ENCODE results near the gene SLC1A3. TPM values are rescaled to one million over a fixed set of nuclear protein-coding genes. Genes with fewer than 3 reads are reported as not detected.
A peak's percentile ranks its signal among the peaks of the same experiment; 100 is the strongest.
"Not testable (repeated sequence)": the region's sequence is repeated elsewhere in the genome, so short reads cannot be mapped to it uniquely, and the experiment has no call there.

The SLC1A3 gene
- under 1 TPM; 0.16 TPM for total RNA-seq

DNA sequence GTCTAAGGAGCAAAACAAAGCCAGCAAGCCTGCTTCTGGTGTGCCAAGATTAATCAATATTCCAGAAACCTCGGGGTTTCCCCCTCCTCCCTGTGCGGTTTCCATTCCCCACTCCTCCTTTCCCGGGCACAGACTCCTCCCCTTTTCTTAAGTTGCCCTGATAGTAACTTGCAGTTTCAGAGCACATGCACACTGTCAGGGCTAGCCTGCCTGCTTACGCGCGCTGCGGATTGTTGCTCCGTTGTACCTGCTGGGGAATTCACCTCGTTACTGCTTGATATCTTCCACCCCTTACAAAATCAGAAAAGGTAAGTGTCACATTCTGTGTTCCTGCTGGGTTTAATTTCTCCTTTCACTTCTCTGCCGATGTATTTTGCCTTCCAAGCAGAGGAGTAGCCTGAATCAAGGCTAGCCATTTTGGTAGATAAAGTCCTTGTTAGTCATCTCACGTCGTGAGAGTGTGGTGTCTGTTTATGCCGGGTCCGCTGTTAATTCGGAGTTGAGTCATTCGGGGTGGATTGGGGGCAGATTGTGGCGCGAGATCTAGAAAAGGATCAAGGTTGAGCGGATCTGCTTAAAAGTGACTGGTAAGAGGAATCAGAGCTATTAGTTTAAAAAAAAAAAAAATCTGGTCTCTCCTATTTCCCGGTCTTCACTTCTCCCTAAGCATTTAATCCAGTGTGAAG is at the start of gene SLC1A3:
SLC1A3 (plus strand) TSS at position 179 of the 686 bp plus-strand sequence. CDS start 1,818 bp downstream, outside the sequence.
- H3K27ac Mint-ChIP-seq = peak within 1 kb of the TSS; percentile 26
- intact Hi-C loops (cut with DNase I, micrococcal nuclease) = loop anchor here (1.0 to 5.0 kb wide), 3 partner anchors 84 to 364 kb away; no protein-coding TSS in a partner anchor
- peak within 1 kb of the TSS; percentile 66 for H3K4me3 Mint-ChIP-seq
- H3K27me3 Mint-ChIP-seq = peaks cover 52% of the 10 kb centered on the region
- H3K36me3 Mint-ChIP-seq (ENCODE audit: low read depth) = no peaks in the 10 kb centered on the region
- ChIA-PET CTCF (interaction anchor here (0.7 to 1.2 kb wide), 4 partner anchors 15 to 90 kb away, joined by 3 to 4 read pairs (median 4); no protein-coding TSS in a partner anchor), POLR2A (no interaction called here)
- DNase-seq = peak; percentile 77
- H3K4me1 Mint-ChIP-seq = peaks cover 18% of the 10 kb centered on the region
- no peaks in the 10 kb centered on the region for H3K9me3 Mint-ChIP-seq (ENCODE audit: low read depth)
- peak; percentile 96 for ATAC-seq

- intact Hi-C loops (cut with DNase I, micrococcal nuclease) = no loop called here
- CTCF ChIA-PET = no interaction called here
These were observed 47.8 kb upstream of the SLC1A3 start for GRCh38 chr5:36558641-36559040.

GRCh38 chr5:36561601-36562000 is 44.8 kb upstream of the SLC1A3 start:
- no peak for ATAC-seq
- CTCF ChIA-PET = no interaction called here
- no peaks in the 10 kb centered on the region for H3K4me1 Mint-ChIP-seq
- H3K4me3 Mint-ChIP-seq = no peak overlapping the region
- H3K9me3 Mint-ChIP-seq (ENCODE audit: low read depth) = no peaks in the 10 kb centered on the region
- no peak overlapping the region for H3K27ac Mint-ChIP-seq
- intact Hi-C loops (cut with DNase I, micrococcal nuclease) = no loop called here
- no peak for DNase-seq
- H3K27me3 Mint-ChIP-seq = no peaks in the 10 kb centered on the region
- no peaks in the 10 kb centered on the region for H3K36me3 Mint-ChIP-seq (ENCODE audit: low read depth)
- POLR2A ChIA-PET = no interaction called here

More at GRCh38 chr5:36558641-36559040, 47.8 kb upstream of the SLC1A3 start:
- Mint-ChIP-seq H3K27me3 (no peaks in the 10 kb centered on the region), H3K9me3 (ENCODE audit: low read depth) (peaks cover 5% of the 10 kb centered on the region), H3K4me3 (no peak overlapping the region), H3K4me1 (no peaks in the 10 kb centered on the region), H3K27ac (no peak overlapping the region), H3K36me3 (ENCODE audit: low read depth) (no peaks in the 10 kb centered on the region)
- POLR2A ChIA-PET = no interaction called here
- DNase-seq = no peak
- ATAC-seq = no peak

GRCh38 chr5:36569491-36569890 is 36.9 kb upstream of the SLC1A3 start:
- H3K27me3 Mint-ChIP-seq = no peaks in the 10 kb centered on the region
- DNase-seq (no peak), ATAC-seq (no peak)
- H3K27ac Mint-ChIP-seq = no peak overlapping the region
- ChIA-PET POLR2A (no interaction called here), CTCF (interaction anchor here (0.7 to 1.6 kb wide), 2 partner anchors 13 to 35 kb away, joined by 3 to 7 read pairs; no protein-coding TSS in a partner anchor)
- no peaks in the 10 kb centered on the region for H3K36me3 Mint-ChIP-seq (ENCODE audit: low read depth)
- intact Hi-C loops (cut with DNase I, micrococcal nuclease) = no loop called here
- H3K4me1 Mint-ChIP-seq = no peaks in the 10 kb centered on the region
- H3K9me3 Mint-ChIP-seq (ENCODE audit: low read depth) = no peaks in the 10 kb centered on the region
- no peak overlapping the region for H3K4me3 Mint-ChIP-seq

- POLR2A ChIA-PET = no interaction called here
These were observed 35.9 kb upstream of the SLC1A3 start for GRCh38 chr5:36570301-36571095.

GRCh38 chr5:36571401-36572042 is 34.9 kb upstream of the SLC1A3 start:
- no peaks in the 10 kb centered on the region for H3K36me3 Mint-ChIP-seq (ENCODE audit: low read depth)
- H3K9me3 Mint-ChIP-seq (ENCODE audit: low read depth) = no peaks in the 10 kb centered on the region
- ATAC-seq (no peak), DNase-seq (no peak)
- H3K4me3 Mint-ChIP-seq = no peak overlapping the region
- intact Hi-C loops (cut with DNase I, micrococcal nuclease) = no loop called here
- H3K4me1 Mint-ChIP-seq = no peaks in the 10 kb centered on the region
- ChIA-PET POLR2A (no interaction called here), CTCF (no interaction called here)
- no peak overlapping the region for H3K27ac Mint-ChIP-seq
- no peaks in the 10 kb centered on the region for H3K27me3 Mint-ChIP-seq

More at GRCh38 chr5:36570301-36571095, 35.9 kb upstream of the SLC1A3 start:
- DNase-seq = no peak
- Mint-ChIP-seq H3K4me1 (no peaks in the 10 kb centered on the region), H3K27me3 (no peaks in the 10 kb centered on the region), H3K4me3 (no peak overlapping the region), H3K36me3 (ENCODE audit: low read depth) (no peaks in the 10 kb centered on the region), H3K9me3 (ENCODE audit: low read depth) (no peaks in the 10 kb centered on the region), H3K27ac (no peak overlapping the region)
- CTCF ChIA-PET = interaction anchor here (1.6 kb wide), 1 partner anchor 14 kb away, joined by 7 read pairs; no protein-coding TSS in a partner anchor
- intact Hi-C loops (cut with DNase I, micrococcal nuclease) = no loop called here
- ATAC-seq = no peak

- ChIA-PET CTCF (interaction anchor here (0.7 kb wide), 1 partner anchor 10 kb away, joined by 3 read pairs; no protein-coding TSS in a partner anchor), POLR2A (no interaction called here)
- no peak for ATAC-seq
- intact Hi-C loops (cut with DNase I, micrococcal nuclease) = no loop called here
- Mint-ChIP-seq H3K36me3 (ENCODE audit: low read depth) (no peaks in the 10 kb centered on the region), H3K9me3 (ENCODE audit: low read depth) (no peaks in the 10 kb centered on the region), H3K4me3 (no peak overlapping the region), H3K4me1 (no peaks in the 10 kb centered on the region), H3K27me3 (no peaks in the 10 kb centered on the region), H3K27ac (no peak overlapping the region)
- DNase-seq = no peak
These were observed 33.0 kb upstream of the SLC1A3 start for GRCh38 chr5:36573438-36573837.

GRCh38 chr5:36575361-36575781 is 31.0 kb upstream of the SLC1A3 start:
- ChIA-PET POLR2A (no interaction called here), CTCF (interaction anchor here (0.8 kb wide), 1 partner anchor 1429 kb away, joined by 3 read pairs; no protein-coding TSS in a partner anchor)
- Mint-ChIP-seq H3K4me3 (no peak overlapping the region), H3K27ac (no peak overlapping the region), H3K9me3 (ENCODE audit: low read depth) (no peaks in the 10 kb centered on the region), H3K36me3 (ENCODE audit: low read depth) (no peaks in the 10 kb centered on the region), H3K4me1 (no peaks in the 10 kb centered on the region), H3K27me3 (peaks cover 2% of the 10 kb centered on the region)
- ATAC-seq (no peak), DNase-seq (no peak)
- intact Hi-C loops (cut with DNase I, micrococcal nuclease) = no loop called here

GRCh38 chr5:36576721-36577120 is 29.7 kb upstream of the SLC1A3 start:
- Mint-ChIP-seq H3K36me3 (ENCODE audit: low read depth) (no peaks in the 10 kb centered on the region), H3K4me3 (no peak overlapping the region), H3K27ac (no peak overlapping the region), H3K9me3 (ENCODE audit: low read depth) (no peaks in the 10 kb centered on the region), H3K4me1 (no peaks in the 10 kb centered on the region), H3K27me3 (peaks cover 4% of the 10 kb centered on the region)
- intact Hi-C loops (cut with DNase I, micrococcal nuclease) = no loop called here
- CTCF ChIA-PET = no interaction called here
- ATAC-seq (no peak), DNase-seq (no peak)
- POLR2A ChIA-PET = no interaction called here

- ATAC-seq; intact Hi-C loops (cut with DNase I, micrococcal nuclease): not testable (repeated sequence)
These were observed 26.5 kb upstream of the SLC1A3 start for GRCh38 chr5:36579858-36580257.

GRCh38 chr5:36581070-36581469 is 25.3 kb upstream of the SLC1A3 start:
- Mint-ChIP-seq H3K27ac (no peak overlapping the region), H3K9me3 (ENCODE audit: low read depth) (no peaks in the 10 kb centered on the region), H3K36me3 (ENCODE audit: low read depth) (no peaks in the 10 kb centered on the region), H3K4me1 (no peaks in the 10 kb centered on the region), H3K27me3 (peaks cover 10% of the 10 kb centered on the region), H3K4me3 (no peak overlapping the region)
- CTCF ChIA-PET = interaction anchor here (0.9 to 1.1 kb wide), 2 partner anchors 75 to 116 kb away, joined by 4 to 7 read pairs; no protein-coding TSS in a partner anchor
- ATAC-seq (no peak), DNase-seq (no peak)
- intact Hi-C loops (cut with DNase I, micrococcal nuclease) = no loop called here
- POLR2A ChIA-PET = no interaction called here

More at GRCh38 chr5:36579858-36580257, 26.5 kb upstream of the SLC1A3 start:
- CTCF ChIA-PET; H3K36me3 Mint-ChIP-seq (ENCODE audit: low read depth); POLR2A ChIA-PET; H3K9me3 Mint-ChIP-seq (ENCODE audit: low read depth); H3K27me3 Mint-ChIP-seq; H3K4me3 Mint-ChIP-seq; H3K27ac Mint-ChIP-seq; DNase-seq; H3K4me1 Mint-ChIP-seq: not testable (repeated sequence)
